HEK293T (cell line): ENCODE data around the gene LZTR1.
A peak's percentile ranks its signal among the peaks of the same experiment; 100 is the strongest.

Experiments
- CTCF ChIA-PET: fragments of 350-600 bp; formaldehyde crosslinking; extraction: SDS; loops from one replicate; lab custom pipeline; 2021; ENCODE audit warnings: antibody characterized with exemption, inconsistent platforms; lab: Yijun Ruan, JAX
- POLR2A ChIA-PET: fragments of 350-600 bp; formaldehyde crosslinking; extraction: SDS; loops from one replicate; lab custom pipeline; 2020; ENCODE audit warnings: antibody characterized with exemption, inconsistent platforms; lab: Yijun Ruan, JAX
- DNase-seq: peaks from one replicate; pipeline ENCODE4 v3.0.0; 2012; ENCODE audit warnings: mixed read lengths; ENCODE audit errors: extremely low spot score
- ARNT ChIP-seq: fragments of 450-650 bp; IDR thresholded peaks from 2 replicates; pipeline ENCODE4 v1.6.1; 2017; ENCODE audit warnings: mild to moderate bottlenecking
- BHLHE40 ChIP-seq: fragments of 450-650 bp; IDR thresholded peaks from 2 replicates; pipeline ENCODE4 v1.6.1; 2016; ENCODE audit warnings: mild to moderate bottlenecking, moderate library complexity, borderline replicate concordance
- CTBP1 ChIP-seq: fragments of 450-650 bp; IDR thresholded peaks from 2 replicates; pipeline ENCODE4 v1.6.1; 2016; ENCODE audit warnings: borderline replicate concordance
- ELF4 ChIP-seq: fragments of 450-650 bp; IDR thresholded peaks from 2 replicates; pipeline ENCODE4 v1.6.1; 2017; ENCODE audit warnings: antibody characterized with exemption
- FOXA1 ChIP-seq: fragments of 450-650 bp; IDR thresholded peaks from 2 replicates; pipeline ENCODE4 v1.6.1; 2016; ENCODE audit warnings: mild to moderate bottlenecking
- FOXK2 ChIP-seq: fragments of 450-650 bp; IDR thresholded peaks from 2 replicates; pipeline ENCODE4 v1.6.1; 2016; ENCODE audit warnings: mild to moderate bottlenecking
- FOXM1 ChIP-seq: fragments of 450-650 bp; IDR thresholded peaks from 2 replicates; pipeline ENCODE4 v1.6.1; 2017; ENCODE audit warnings: mild to moderate bottlenecking, borderline replicate concordance
- HDGF ChIP-seq: fragments of 450-650 bp; IDR thresholded peaks from 2 replicates; pipeline ENCODE4 v1.6.1; 2017; ENCODE audit warnings: antibody characterized with exemption, borderline replicate concordance
- L3MBTL2 ChIP-seq: fragments of 450-650 bp; conservative IDR thresholded peaks from 2 replicates; pipeline ENCODE4 v1.6.1; 2016; ENCODE audit warnings: mild to moderate bottlenecking
- LEF1 ChIP-seq: fragments of 450-650 bp; IDR thresholded peaks from 2 replicates; pipeline ENCODE4 v1.6.1; 2017; ENCODE audit warnings: mild to moderate bottlenecking, borderline replicate concordance
- NFRKB ChIP-seq: fragments of 450-650 bp; IDR thresholded peaks from 2 replicates; pipeline ENCODE4 v1.6.1; 2016; ENCODE audit warnings: mild to moderate bottlenecking, moderate library complexity
- PKNOX1 ChIP-seq: fragments of 450-650 bp; IDR thresholded peaks from 2 replicates; pipeline ENCODE4 v1.6.1; 2016
- SP1 ChIP-seq: fragments of 450-650 bp; IDR thresholded peaks from 2 replicates; pipeline ENCODE4 v1.6.1; 2017
- SUZ12 ChIP-seq: fragments of 450-650 bp; IDR thresholded peaks from 2 replicates; pipeline ENCODE4 v1.6.1; 2016; ENCODE audit warnings: mild to moderate bottlenecking
- TARDBP ChIP-seq: fragments of 450-650 bp; IDR thresholded peaks from 2 replicates; pipeline ENCODE4 v1.6.1; 2016
- ZNF384 ChIP-seq: fragments of 450-650 bp; IDR thresholded peaks from 2 replicates; pipeline ENCODE4 v1.6.1; 2016

The LZTR1 gene

GRCh38 chr22:20998411-20999336 is 16.6 kb downstream of the LZTR1 start:
- POLR2A ChIA-PET = interaction anchor here (0.8 to 8.9 kb wide), 10 partner anchors 9 to 113 kb away, joined by 4 to 121 read pairs (median 4); partner anchors contain the start of genes LRRC74B and LZTR1
- DNase-seq = no peak
- no peak for TF ChIP-seq PKNOX1
- TF ChIP-seq ELF4 = no peak
- TF ChIP-seq ARNT = no peak
- TF ChIP-seq CTBP1 = no peak
- TF ChIP-seq NFRKB = no peak
- TF ChIP-seq FOXK2 = no peak
- TF ChIP-seq ZNF384 = no peak
- no peak for TF ChIP-seq SP1
- TF ChIP-seq BHLHE40 = no peak
- TF ChIP-seq L3MBTL2 = no peak
- TF ChIP-seq SUZ12 = no peak
- TF ChIP-seq FOXA1 = no peak
- TF ChIP-seq TARDBP = no peak
- TF ChIP-seq HDGF = no peak
- no peak for TF ChIP-seq FOXM1
- TF ChIP-seq LEF1 = no peak
- CTCF ChIA-PET = interaction anchor here (1.6 kb wide), 1 partner anchor 104 kb away, joined by 5 read pairs; no protein-coding TSS in a partner anchor

GRCh38 chr22:20999350-21000206 is 17.5 kb downstream of the LZTR1 start:
- ChIA-PET CTCF (interaction anchor here (0.7 to 1.6 kb wide), 3 partner anchors 19 to 114 kb away, joined by 3 to 6 read pairs (median 5); no protein-coding TSS in a partner anchor), POLR2A (interaction anchor here (0.8 to 8.9 kb wide), 11 partner anchors 10 to 114 kb away, joined by 3 to 121 read pairs (median 4); partner anchors contain the start of genes LRRC74B and LZTR1)
- peak; percentile 21; the same call in 1 of the 2 replicates for TF ChIP-seq ELF4
- TF ChIP-seq FOXM1 = no peak
- no peak for TF ChIP-seq NFRKB
- no peak for TF ChIP-seq SP1
- no peak for TF ChIP-seq TARDBP
- no peak for DNase-seq

- CTCF ChIA-PET = interaction anchor here (0.7 to 1.0 kb wide), 2 partner anchors 18 to 115 kb away, joined by 3 to 6 read pairs; no protein-coding TSS in a partner anchor
- no peak for DNase-seq
- POLR2A ChIA-PET = interaction anchor here (0.7 to 8.9 kb wide), 7 partner anchors 11 to 104 kb away, joined by 3 to 121 read pairs (median 3); partner anchors contain the start of genes LZTR1 and P2RX6
- no peak for TF ChIP-seq FOXA1
- no peak for TF ChIP-seq SUZ12
- TF ChIP-seq ARNT = no peak
- no peak for TF ChIP-seq NFRKB
- no peak for TF ChIP-seq CTBP1
- no peak for TF ChIP-seq TARDBP
Measured at GRCh38 chr22:21000207-21000986, 18.3 kb downstream of the LZTR1 start.

GRCh38 chr22:21000987-21001600 is 19.0 kb downstream of the LZTR1 start:
- DNase-seq = no peak
- POLR2A ChIA-PET = interaction anchor here (0.7 to 8.9 kb wide), 6 partner anchors 10 to 103 kb away, joined by 3 to 121 read pairs (median 16); partner anchors contain the start of genes LZTR1 and P2RX6

More at GRCh38 chr22:21000987-21001600, 19.0 kb downstream of the LZTR1 start:
- CTCF ChIA-PET = no interaction called here
- TF ChIP-seq HDGF (0 out of 2 replicates have a peak, but pooled peaks have one; percentile 21), PKNOX1 (no peak), ZNF384 (no peak)
